ENCODE measurements around the gene ST6GALNAC3.

GRCh38 chr1:76054359-76054758 lies 20.2 kb upstream of the ST6GALNAC3 start:
- TF ChIP-seq CTCF (IDR thresholded peaks at IDR 0.05; ENCODE audit: low read depth, low read length) (no peak), EZH2phosphoT487 (IDR thresholded peaks at IDR 0.05; ENCODE audit: low read depth) (no peak)
